ENCODE results near the gene PLCB1.

GRCh38 chr20:8221887-8222419 lies 89.9 kb downstream of the PLCB1 start:
- TF ChIP-seq, protein P1, sequence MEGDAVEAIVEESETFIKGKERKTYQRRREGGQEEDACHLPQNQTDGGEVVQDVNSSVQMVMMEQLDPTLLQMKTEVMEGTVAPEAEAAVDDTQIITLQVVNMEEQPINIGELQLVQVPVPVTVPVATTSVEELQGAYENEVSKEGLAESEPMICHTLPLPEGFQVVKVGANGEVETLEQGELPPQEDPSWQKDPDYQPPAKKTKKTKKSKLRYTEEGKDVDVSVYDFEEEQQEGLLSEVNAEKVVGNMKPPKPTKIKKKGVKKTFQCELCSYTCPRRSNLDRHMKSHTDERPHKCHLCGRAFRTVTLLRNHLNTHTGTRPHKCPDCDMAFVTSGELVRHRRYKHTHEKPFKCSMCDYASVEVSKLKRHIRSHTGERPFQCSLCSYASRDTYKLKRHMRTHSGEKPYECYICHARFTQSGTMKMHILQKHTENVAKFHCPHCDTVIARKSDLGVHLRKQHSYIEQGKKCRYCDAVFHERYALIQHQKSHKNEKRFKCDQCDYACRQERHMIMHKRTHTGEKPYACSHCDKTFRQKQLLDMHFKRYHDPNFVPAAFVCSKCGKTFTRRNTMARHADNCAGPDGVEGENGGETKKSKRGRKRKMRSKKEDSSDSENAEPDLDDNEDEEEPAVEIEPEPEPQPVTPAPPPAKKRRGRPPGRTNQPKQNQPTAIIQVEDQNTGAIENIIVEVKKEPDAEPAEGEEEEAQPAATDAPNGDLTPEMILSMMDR (conservative IDR thresholded peaks at IDR 0.05; ENCODE audit: low read depth, low read length) = no peak
- TF ChIP-seq EZH2 (IDR thresholded peaks at IDR 0.05; ENCODE audit: borderline replicate concordance, low read depth, low read length, poor library complexity, severe bottlenecking) = no peak
